Activated CD8-positive, alpha-beta T cell treated with anti-CD3 and anti-CD28 coated beads for 36 hours (primary cell): ENCODE results near the gene ATP2A3. TPM values are rescaled to one million over a fixed set of nuclear protein-coding genes. Genes with fewer than 3 reads are reported as not detected.

Experiments used
- ATAC-seq: fragments of 200-7000 bp; cut with Tn5 transposase; one replicate; pipeline ENCODE4 v1.10.0; 2021; ENCODE audit warnings: mild to moderate bottlenecking, moderate library complexity
- CTCF ChIA-PET: fragments of 350-600 bp; sonication (Branson Sonifier 250); formaldehyde crosslinking; loops from one replicate; lab custom pipeline; 2021; ENCODE audit warnings: antibody characterized with exemption; lab: Charles Lee
- POLR2A ChIA-PET: fragments of 350-600 bp; sonication (Branson Sonifier 250); formaldehyde crosslinking; loops from one replicate; lab custom pipeline; 2021; ENCODE audit warnings: antibody characterized with exemption; lab: Charles Lee
- DNase-seq: peaks from one replicate; pipeline ENCODE4 v3.0.0-alpha.2; 2020
- H3K27ac Mint-ChIP-seq: one replicate; pipeline ENCODE4 v1.8.0; 2021; ENCODE audit warnings: mild to moderate bottlenecking, mixed read lengths
- H3K27me3 Mint-ChIP-seq: one replicate; pipeline ENCODE4 v1.8.0; 2021; ENCODE audit warnings: mixed read lengths
- H3K36me3 Mint-ChIP-seq: one replicate; pipeline ENCODE4 v1.8.0; 2021; ENCODE audit warnings: low read depth, mixed read lengths
- H3K4me1 Mint-ChIP-seq: one replicate; pipeline ENCODE4 v1.8.0; 2021; ENCODE audit warnings: low read depth, mixed read lengths
- H3K4me3 Mint-ChIP-seq: one replicate; pipeline ENCODE4 v1.8.0; 2021; ENCODE audit warnings: mild to moderate bottlenecking, moderate library complexity, mixed read lengths
- H3K9me3 Mint-ChIP-seq: one replicate; pipeline ENCODE4 v1.8.0; 2021; ENCODE audit warnings: mixed read lengths
- intact Hi-C: fragments of 100-400 bp; cut with micrococcal nuclease; formaldehyde crosslinking; loops from one replicate; pipeline ENCODE4 v1.10.0; 2022
- total RNA-seq, 2 experiments: library from RNA; stranded (reverse); gene quantifications; one replicate each; pipeline ENCODE4 v1.2.3, GENCODE V29; 2021
- TF ChIP-seq, protein P1 (sequence below): fragments of 200-600 bp; IDR thresholded peaks from one replicate; pipeline ENCODE4 v1.8.0; 2022; ENCODE audit warnings: antibody characterized with exemption, mild to moderate bottlenecking

Gene ATP2A3
- total RNA-seq, 2 experiments from 2014 or later: 113 to 117 TPM

DNA sequence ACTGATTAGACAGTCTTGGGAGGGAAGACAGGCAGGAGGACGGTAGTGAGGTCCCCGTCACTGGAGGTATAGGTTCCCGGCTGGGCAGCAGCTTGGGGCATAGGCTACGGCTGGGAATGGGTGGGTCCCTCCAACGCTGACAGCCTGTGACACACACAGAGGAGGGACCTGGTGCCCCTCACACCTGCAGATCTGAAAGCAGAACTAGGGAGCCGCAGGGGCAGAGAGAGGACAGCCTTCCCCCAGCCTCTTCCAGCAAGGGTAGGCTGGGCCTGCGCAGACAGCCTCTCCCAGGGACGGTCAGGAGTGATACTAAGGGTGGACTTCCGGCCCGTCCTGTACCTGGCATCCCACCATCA, 49.9 kb downstream of the ATP2A3 start:
- Mint-ChIP-seq H3K4me1 (peaks cover 63% of the 10 kb centered on the region), H3K27me3 (no peaks in the 10 kb centered on the region), H3K4me3 (peak overlapping the region; percentile 20), H3K27ac (peak overlapping the region; percentile 55), H3K9me3 (no peaks in the 10 kb centered on the region), H3K36me3 (no peaks in the 10 kb centered on the region)
- ChIA-PET CTCF (interaction anchor here (0.6 to 4.8 kb wide), 48 partner anchors 8 to 519 kb away, joined by 3 to 98 read pairs (median 4); partner anchors contain the start of genes ATP2A3, CAMKK1, HASPIN and NCBP3), POLR2A (interaction anchor here (0.6 to 1.5 kb wide), 8 partner anchors 9 to 90 kb away, joined by 3 to 5 read pairs (median 3); no protein-coding TSS in a partner anchor)
- ATAC-seq: no peak
- TF ChIP-seq, protein P1, sequence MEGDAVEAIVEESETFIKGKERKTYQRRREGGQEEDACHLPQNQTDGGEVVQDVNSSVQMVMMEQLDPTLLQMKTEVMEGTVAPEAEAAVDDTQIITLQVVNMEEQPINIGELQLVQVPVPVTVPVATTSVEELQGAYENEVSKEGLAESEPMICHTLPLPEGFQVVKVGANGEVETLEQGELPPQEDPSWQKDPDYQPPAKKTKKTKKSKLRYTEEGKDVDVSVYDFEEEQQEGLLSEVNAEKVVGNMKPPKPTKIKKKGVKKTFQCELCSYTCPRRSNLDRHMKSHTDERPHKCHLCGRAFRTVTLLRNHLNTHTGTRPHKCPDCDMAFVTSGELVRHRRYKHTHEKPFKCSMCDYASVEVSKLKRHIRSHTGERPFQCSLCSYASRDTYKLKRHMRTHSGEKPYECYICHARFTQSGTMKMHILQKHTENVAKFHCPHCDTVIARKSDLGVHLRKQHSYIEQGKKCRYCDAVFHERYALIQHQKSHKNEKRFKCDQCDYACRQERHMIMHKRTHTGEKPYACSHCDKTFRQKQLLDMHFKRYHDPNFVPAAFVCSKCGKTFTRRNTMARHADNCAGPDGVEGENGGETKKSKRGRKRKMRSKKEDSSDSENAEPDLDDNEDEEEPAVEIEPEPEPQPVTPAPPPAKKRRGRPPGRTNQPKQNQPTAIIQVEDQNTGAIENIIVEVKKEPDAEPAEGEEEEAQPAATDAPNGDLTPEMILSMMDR: no peak
- peak; percentile 37 for DNase-seq
- intact Hi-C loops: loop anchor here (2.0 to 5.0 kb wide), 2 partner anchors 49 to 93 kb away; no protein-coding TSS in a partner anchor

DNA sequence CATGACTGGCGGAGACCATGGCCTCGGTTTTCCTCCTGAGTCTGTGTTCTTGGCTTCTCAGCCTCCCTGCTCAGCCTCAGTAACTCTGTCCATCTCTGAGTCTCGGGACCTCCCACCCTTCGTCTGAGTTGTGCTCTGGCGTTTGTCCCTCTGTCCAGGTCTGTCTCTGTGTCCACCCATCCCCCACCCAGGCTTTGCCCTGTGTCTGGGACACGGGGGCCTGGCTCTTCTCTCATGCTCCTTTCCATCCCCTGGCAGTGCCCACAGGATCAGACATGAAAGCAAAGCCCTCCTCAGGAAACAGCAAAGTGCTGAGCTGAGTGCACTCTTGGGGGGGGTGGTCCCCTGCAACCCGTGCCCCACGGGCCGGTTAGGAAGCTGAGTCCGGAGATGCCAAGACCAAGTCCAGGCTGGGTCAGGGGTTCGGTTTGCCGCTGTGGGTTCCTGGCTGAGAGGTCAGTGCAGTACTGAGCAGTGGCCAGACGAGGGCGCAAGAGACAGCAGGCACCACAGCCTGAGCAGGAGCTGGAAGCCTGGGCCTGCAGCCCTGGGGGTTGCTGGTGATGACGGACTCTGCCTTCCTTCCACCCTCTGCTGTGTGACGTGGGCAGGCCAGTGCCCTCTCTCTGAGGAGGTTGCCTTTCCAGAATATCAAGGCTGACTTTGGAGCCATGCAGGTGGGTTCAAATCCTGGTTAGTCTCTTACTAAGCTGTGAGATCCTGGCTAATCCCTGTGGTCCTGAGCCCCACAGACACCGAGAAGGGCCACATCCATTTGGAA, 50.5 kb downstream of the ATP2A3 start:
- intact Hi-C loops: loop anchor here (2.0 to 5.0 kb wide), 2 partner anchors 49 to 94 kb away; no protein-coding TSS in a partner anchor
- H3K4me3 Mint-ChIP-seq: peak overlapping the region; percentile 20
- no peaks in the 10 kb centered on the region for H3K27me3 Mint-ChIP-seq
- no peaks in the 10 kb centered on the region for H3K36me3 Mint-ChIP-seq
- peaks cover 63% of the 10 kb centered on the region for H3K4me1 Mint-ChIP-seq
- TF ChIP-seq, protein P1: peak; percentile 94
- POLR2A ChIA-PET: interaction anchor here (0.9 to 1.5 kb wide), 8 partner anchors 9 to 90 kb away, joined by 3 to 5 read pairs (median 3); no protein-coding TSS in a partner anchor
- H3K27ac Mint-ChIP-seq: peak overlapping the region; percentile 55
- CTCF ChIA-PET: interaction anchor here (0.6 to 4.8 kb wide), 53 partner anchors 9 to 520 kb away, joined by 3 to 98 read pairs (median 4); partner anchors contain the start of genes ATP2A3, CAMKK1, HASPIN and NCBP3
- DNase-seq (peak; percentile 90), ATAC-seq (peak; percentile 66)
- H3K9me3 Mint-ChIP-seq: no peaks in the 10 kb centered on the region

DNA sequence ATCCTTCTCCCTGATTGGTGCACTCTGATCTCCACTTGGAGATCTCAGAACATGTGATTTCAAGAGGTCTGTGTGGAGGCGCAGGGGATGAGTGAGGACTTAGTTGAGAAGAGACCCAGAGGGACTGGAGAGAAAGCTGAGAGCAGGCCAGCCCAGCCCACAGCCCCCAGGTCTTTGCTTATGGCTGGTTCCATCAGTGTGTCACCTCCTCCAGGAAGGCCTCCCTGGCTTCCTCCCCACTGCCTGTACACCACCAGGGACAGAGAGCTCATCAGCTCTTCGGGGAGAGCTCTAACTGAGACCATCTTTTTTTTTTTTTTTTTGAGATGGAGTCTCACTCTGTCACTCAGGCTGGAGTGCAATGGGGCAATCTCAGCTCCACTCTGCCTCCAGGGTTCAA, 51.4 kb downstream of the ATP2A3 start:
- TF ChIP-seq, protein P1: no peak
- POLR2A ChIA-PET: interaction anchor here (0.9 to 1.5 kb wide), 4 partner anchors 12 to 53 kb away, joined by 3 to 5 read pairs (median 3); no protein-coding TSS in a partner anchor
- H3K4me3 Mint-ChIP-seq: no peak overlapping the region

DNA sequence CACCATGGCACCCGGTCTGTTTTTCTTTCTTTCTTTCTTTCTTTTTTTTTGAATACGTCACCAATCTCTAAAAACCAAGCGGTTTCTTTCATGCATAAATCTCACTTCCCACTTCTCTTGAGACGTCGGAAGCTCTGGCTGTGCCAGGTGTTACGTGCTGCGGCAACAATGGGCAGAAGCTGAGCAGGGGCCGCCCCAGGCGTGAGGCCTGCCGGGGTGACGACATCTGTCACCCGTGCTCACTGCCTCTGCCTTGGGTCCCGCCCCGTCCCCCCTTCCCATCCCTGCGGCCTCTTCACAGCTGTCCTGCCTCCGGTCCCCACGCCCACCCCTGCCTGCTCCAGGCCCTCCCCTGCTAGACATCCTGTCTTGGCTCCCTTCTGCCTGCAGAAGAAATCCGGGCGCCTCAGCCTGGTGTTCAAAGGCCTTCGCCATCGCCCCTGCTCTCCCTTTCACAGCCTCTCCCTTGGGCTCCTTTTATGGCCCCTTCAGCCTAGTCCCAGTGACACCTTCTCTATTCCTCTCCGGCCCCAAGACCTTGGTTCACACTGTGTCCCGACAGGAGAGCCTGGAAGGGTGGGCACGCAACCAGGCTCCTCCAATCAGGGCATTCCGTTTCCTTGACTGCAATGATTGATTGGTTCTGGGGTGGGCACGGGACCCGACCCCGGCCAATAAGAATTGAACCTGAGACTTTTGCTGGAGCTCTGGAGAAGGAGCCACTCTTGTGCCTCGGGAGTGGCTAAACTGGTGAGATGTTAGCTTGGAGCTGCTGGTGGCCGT, 52.8 kb downstream of the ATP2A3 start:
- Mint-ChIP-seq H3K36me3 (no peaks in the 10 kb centered on the region), H3K4me1 (peaks cover 50% of the 10 kb centered on the region), H3K27me3 (no peaks in the 10 kb centered on the region), H3K4me3 (peak overlapping the region; percentile 62), H3K9me3 (no peaks in the 10 kb centered on the region), H3K27ac (peak overlapping the region; percentile 91)
- TF ChIP-seq, protein P1: no peak
- ATAC-seq (peak; percentile 92), DNase-seq (peak; percentile 95)
- CTCF ChIA-PET: interaction anchor here (0.7 to 4.8 kb wide), 9 partner anchors 15 to 229 kb away, joined by 3 to 98 read pairs (median 7); partner anchors contain the start of gene NCBP3
- intact Hi-C loops: loop anchor here (5.0 kb wide), 1 partner anchor 96 kb away; no protein-coding TSS in a partner anchor
- POLR2A ChIA-PET: interaction anchor here (0.9 to 1.6 kb wide), 7 partner anchors 18 to 89 kb away, joined by 3 to 9 read pairs (median 3); partner anchors contain the start of genes ATP2A3 and CAMKK1

More for the DNA sequence above, 51.4 kb downstream of the ATP2A3 start:
- intact Hi-C loops: loop anchor here (5.0 kb wide), 1 partner anchor 94 kb away; no protein-coding TSS in a partner anchor
- peaks cover 61% of the 10 kb centered on the region for H3K4me1 Mint-ChIP-seq
- H3K36me3 Mint-ChIP-seq: no peaks in the 10 kb centered on the region
- CTCF ChIA-PET: interaction anchor here (0.8 to 4.8 kb wide), 21 partner anchors 9 to 161 kb away, joined by 3 to 98 read pairs (median 8); partner anchors contain the start of genes ATP2A3 and NCBP3
- DNase-seq: peak; percentile 20
- no peak for ATAC-seq
- H3K27me3 Mint-ChIP-seq: no peaks in the 10 kb centered on the region
- H3K9me3 Mint-ChIP-seq: no peaks in the 10 kb centered on the region
- peak overlapping the region; percentile 53 for H3K27ac Mint-ChIP-seq
